ENCODE measurements around the gene TDRD3.

DNA sequence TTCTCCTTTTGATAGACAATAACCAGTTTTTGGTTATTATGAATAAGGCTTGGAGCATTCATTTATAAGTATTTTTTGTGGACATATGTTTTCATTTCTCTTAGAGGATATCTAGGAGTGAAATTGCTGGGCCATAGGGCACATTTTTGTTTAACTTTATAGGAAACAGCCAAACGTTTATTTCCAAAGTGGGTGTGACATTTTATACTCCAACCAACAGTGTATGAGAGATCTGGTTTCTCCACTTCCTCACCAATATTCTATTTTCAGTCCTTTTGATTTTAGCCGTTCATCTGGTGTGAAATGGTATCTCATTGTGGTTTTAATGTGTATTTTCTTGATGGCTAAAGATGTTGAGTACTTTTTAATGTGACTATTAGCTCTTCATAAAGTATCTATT is 21.9 kb downstream of the TDRD3 start:
- TF ChIP-seq, protein P1, sequence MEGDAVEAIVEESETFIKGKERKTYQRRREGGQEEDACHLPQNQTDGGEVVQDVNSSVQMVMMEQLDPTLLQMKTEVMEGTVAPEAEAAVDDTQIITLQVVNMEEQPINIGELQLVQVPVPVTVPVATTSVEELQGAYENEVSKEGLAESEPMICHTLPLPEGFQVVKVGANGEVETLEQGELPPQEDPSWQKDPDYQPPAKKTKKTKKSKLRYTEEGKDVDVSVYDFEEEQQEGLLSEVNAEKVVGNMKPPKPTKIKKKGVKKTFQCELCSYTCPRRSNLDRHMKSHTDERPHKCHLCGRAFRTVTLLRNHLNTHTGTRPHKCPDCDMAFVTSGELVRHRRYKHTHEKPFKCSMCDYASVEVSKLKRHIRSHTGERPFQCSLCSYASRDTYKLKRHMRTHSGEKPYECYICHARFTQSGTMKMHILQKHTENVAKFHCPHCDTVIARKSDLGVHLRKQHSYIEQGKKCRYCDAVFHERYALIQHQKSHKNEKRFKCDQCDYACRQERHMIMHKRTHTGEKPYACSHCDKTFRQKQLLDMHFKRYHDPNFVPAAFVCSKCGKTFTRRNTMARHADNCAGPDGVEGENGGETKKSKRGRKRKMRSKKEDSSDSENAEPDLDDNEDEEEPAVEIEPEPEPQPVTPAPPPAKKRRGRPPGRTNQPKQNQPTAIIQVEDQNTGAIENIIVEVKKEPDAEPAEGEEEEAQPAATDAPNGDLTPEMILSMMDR (IDR thresholded peaks at IDR 0.05): no peak
- no peak for TF ChIP-seq POLR2A (IDR thresholded peaks at IDR 0.05)

All from esophagus squamous epithelium (tissue), 4 donors.